DMS79 (cell line): ENCODE measurements around the gene FHIP1B.

ENCODE experiments used
- DNase-seq: peaks from one replicate; lab custom pipeline; 2025; lab: John Stamatoyannopoulos, UW

FHIP1B gene

GRCh38 chr11:6200975-6201374, 33.5 kb downstream of the FHIP1B start:
- DNase-seq = no peak

DNA sequence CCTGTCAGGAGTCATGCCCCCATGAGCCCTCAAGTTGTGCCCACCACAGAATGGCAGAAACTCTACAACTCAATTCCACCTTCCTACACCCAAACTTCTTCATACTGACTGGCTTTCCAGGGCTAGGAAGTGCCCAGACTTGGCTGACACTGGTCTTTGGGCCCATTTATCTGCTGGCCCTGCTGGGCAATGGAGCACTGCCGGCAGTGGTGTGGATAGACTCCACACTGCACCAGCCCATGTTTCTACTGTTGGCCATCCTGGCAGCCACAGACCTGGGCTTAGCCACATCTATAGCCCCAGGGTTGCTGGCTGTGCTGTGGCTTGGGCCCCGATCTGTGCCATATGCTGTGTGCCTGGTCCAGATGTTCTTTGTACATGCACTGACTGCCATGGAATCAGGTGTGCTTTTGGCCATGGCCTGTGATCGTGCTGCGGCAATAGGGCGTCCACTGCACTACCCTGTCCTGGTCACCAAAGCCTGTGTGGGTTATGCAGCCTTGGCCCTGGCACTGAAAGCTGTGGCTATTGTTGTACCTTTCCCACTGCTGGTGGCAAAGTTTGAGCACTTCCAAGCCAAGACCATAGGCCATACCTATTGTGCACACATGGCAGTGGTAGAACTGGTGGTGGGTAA, 35.1 kb downstream of the FHIP1B start, which contains the start of gene OR52W1:
TSS of gene OR52W1 (plus strand) at position 51 of the 637 bp plus-strand sequence. CDS start at position 51, 0 bp downstream.
- no peak for DNase-seq

DNA sequence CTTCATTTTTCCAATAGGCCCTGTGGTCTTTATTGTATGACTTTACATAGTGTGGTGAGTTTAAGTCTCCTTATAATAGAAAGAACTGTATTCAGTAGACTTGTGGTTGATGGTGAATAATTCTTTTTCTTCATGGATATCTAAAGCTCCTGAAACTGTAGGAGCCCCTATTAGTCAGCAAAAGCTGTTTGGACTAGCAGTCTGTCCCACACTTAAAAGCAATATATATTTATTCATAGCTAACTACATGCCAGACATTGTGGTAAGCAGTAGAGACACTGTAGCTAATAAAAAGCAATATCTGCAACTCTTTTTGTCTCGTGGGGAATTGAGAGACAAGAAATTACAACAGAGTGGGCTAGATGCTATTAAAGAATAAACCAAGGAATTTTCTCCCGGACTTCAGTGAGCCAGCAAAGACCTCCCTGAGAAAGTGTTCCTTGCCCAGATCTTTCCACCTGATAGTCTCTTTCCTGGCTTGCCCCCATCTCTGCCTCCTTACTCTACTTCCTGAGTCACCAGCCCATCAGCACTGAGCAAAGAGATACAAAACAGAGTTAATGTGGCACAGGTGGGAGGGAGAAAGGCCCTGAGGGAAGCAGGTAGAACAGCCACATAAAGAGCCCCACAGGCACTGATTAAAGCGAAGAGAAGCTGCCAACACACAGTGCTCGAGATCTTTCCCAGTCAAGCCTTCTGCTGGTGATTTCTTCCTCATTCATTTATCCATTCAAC, 36.8 kb downstream of the FHIP1B start:
- DNase-seq = no peak

GRCh38 chr11:6196396-6196795, 38.0 kb downstream of the FHIP1B start:
- no peak for DNase-seq

DNA sequence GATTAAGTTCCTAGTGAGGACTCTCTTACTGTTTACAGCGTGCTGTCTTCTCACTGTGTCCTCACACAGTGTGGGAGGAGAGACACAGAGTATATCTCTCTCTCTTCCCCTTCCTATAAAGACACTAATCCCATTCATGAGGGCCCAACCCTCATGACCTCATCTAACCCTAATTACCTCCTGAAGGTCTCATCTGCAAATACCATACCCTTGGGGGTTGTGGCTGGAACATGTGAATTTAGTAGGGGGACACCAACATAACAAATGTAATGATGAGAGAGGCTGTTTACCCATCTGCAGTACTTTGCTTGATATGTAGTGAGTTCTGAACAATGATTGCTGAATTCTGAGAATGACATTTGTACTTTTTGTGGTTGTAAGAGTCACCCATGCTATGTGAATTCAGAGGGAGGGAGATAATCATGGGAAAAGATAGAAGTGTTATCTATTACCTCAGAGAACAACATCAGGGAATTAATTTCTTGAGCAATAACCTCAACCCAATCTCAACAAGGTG, 40.3 kb downstream of the FHIP1B start:
- no peak for DNase-seq

- no peak for DNase-seq
These were observed 42.7 kb downstream of the FHIP1B start for GRCh38 chr11:6191742-6192141.

- no peak for DNase-seq
These were observed 59.0 kb downstream of the FHIP1B start for GRCh38 chr11:6175440-6175839.

DNA sequence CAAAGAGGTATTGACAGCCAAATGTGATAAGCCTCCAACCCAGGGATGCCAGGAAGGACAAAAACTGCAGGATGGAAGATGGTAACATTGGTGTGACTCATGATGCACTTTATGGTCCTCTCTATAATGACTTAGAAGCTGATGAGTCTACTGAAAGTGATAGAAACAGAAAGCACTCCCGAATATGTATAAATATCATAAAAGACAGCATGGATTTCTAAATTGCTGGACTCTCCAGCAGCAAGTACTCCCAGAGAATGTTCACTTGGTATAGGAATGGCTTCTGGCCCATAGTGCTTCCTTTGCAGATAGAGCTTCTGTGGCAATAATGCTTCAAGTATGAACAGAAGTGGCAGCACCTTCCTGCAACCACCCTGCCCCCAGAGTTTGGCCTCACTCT, 64.2 kb downstream of the FHIP1B start, which contains the start of gene OR52B2:
TSS of gene OR52B2 (minus strand) at position 101 of the 400 bp plus-strand sequence. CDS start at position 101, 0 bp downstream.
- no peak for DNase-seq
